ENCODE results near the gene BEST2. TPM values are rescaled to one million over a fixed set of nuclear protein-coding genes. Genes with fewer than 3 reads are reported as not detected.

BEST2 gene
- total RNA-seq, 1 donor from 2014 or later, result not detected

DNA sequence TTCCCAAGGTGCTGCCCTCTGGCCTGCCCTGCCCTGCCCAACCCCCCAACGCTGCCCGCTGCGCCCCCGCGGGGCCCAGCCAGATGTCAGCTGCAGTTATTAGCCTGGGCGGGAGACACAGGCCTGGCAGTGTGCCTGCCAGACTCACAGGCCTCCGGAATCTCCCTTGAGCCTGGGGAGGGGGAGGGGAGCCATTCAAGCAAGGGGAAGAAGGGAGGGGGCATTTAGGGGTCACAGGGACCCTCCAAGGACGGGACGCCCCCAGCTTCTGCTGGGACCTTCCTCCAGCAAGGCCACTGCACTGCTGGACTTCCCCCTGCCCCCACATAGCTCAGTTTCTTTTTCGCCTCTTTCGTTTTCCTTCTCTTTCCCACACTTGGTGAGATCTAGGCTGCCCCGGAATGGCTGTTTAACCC lies 37.1 kb downstream of the BEST2 start:
- FAIRE-seq, result no peak
- peak; percentile 67 for DNase-seq (ENCODE audit: low read depth)

DNA sequence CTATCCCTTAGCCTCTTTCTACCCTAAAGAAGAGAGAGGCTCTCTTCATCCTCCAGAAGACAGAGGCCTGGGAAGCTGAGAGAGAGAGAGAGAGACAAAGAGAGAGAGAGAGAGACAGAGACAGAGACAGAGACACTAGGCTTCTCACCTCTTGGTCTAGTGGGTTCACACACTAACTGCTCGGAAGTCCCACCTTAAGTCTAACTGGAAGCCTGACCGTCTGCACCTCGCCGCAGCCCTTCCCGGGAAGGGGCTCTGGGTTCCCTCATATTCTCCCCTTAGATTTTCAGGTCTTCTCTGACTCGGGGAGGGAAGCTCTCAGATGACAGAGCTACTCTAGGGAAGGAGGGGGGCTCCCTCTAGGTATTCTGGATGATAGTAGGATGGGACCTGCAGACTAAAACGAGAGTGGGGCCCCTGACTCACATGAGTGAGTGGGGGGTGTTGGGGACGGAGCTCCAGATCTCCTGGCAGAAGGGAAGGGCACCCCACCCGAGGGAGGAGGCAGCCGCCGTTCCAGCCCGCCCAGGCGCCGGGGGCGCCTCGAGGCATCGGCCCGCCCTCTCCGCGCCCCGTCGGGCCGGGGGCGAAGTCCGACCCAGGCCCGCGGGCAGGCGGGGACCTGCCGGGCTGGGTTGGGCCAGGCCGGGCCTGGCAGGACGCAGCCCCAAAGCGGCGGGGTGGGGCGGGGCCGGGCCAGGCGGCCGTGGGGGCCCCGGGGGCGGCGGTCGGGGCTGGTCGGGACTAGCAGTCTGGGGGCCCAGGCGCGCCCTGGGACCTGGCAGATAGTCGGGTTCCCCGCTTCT lies 37.7 kb downstream of the BEST2 start:
- TF ChIP-seq, protein P1, sequence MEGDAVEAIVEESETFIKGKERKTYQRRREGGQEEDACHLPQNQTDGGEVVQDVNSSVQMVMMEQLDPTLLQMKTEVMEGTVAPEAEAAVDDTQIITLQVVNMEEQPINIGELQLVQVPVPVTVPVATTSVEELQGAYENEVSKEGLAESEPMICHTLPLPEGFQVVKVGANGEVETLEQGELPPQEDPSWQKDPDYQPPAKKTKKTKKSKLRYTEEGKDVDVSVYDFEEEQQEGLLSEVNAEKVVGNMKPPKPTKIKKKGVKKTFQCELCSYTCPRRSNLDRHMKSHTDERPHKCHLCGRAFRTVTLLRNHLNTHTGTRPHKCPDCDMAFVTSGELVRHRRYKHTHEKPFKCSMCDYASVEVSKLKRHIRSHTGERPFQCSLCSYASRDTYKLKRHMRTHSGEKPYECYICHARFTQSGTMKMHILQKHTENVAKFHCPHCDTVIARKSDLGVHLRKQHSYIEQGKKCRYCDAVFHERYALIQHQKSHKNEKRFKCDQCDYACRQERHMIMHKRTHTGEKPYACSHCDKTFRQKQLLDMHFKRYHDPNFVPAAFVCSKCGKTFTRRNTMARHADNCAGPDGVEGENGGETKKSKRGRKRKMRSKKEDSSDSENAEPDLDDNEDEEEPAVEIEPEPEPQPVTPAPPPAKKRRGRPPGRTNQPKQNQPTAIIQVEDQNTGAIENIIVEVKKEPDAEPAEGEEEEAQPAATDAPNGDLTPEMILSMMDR (IDR thresholded peaks at IDR 0.05; ENCODE audit: insufficient read depth, low read length, severe bottlenecking), result no peak
- FAIRE-seq (no peak), DNase-seq (ENCODE audit: low read depth) (no peak)

More for the DNA sequence above, 37.1 kb downstream of the BEST2 start:
- Histone ChIP-seq H3K36me3 (ENCODE audit: control insufficient read depth, insufficient read depth, low read length) (peaks cover 11% of the 10 kb centered on the region), H3K4me3 (ENCODE audit: low read depth, low read length) (peak overlapping the region; percentile 3), H3K27me3 (ENCODE audit: control insufficient read depth, insufficient read depth, low read length) (no peaks in the 10 kb centered on the region)
- TF ChIP-seq, protein P1 (IDR thresholded peaks at IDR 0.05; ENCODE audit: insufficient read depth, low read length, severe bottlenecking), result no peak

DNA sequence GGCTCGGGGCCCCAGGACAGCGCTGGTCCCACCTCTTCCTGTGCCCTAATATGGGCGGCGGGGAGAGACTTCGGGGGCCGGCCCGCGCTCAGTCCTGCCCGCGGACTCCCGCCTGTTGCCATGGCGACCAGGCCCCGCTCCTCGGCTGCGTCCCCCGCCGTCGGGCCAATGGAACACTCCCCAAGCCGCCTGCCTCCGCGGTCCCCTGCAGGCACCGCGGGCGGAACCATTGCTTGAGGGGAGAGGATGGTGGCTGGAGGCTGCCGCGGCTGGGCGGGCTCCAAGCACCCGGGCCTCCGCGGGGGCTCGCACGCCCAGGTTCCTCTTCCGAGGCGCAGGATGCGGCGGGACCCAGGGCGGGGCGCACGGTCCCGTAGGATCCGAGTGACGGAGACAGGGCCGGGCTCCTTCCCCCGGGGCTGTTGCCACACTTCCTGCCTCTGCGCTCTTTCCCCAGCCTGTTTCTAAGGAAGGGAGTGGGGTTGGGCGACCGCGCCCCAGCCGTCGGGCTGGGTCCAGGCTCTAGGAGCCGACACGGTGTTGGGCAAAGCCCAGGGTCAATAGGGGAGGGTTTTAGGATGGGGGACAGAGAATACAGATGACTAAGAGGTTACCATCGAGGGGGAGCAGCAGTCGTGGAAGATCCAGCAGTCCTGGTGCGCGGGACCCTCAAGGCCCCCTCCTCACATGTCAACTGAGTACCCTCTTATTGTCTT lies 38.5 kb downstream of the BEST2 start:
- TF ChIP-seq, protein P1 (IDR thresholded peaks at IDR 0.05; ENCODE audit: insufficient read depth, low read length, severe bottlenecking), result no peak
- Histone ChIP-seq H3K4me3 (ENCODE audit: low read depth, low read length) (peak overlapping the region; percentile 98), H3K36me3 (ENCODE audit: control insufficient read depth, insufficient read depth, low read length) (peaks cover 11% of the 10 kb centered on the region), H3K27me3 (ENCODE audit: control insufficient read depth, insufficient read depth, low read length) (no peaks in the 10 kb centered on the region)
- no peak for FAIRE-seq
- peak; percentile 90 for DNase-seq (ENCODE audit: low read depth)

More for the DNA sequence above, 37.7 kb downstream of the BEST2 start:
- peak overlapping the region; percentile 98 for H3K4me3 ChIP-seq (ENCODE audit: low read depth, low read length)
- peaks cover 11% of the 10 kb centered on the region for H3K36me3 ChIP-seq (ENCODE audit: control insufficient read depth, insufficient read depth, low read length)
- no peaks in the 10 kb centered on the region for H3K27me3 ChIP-seq (ENCODE audit: control insufficient read depth, insufficient read depth, low read length)

DNA sequence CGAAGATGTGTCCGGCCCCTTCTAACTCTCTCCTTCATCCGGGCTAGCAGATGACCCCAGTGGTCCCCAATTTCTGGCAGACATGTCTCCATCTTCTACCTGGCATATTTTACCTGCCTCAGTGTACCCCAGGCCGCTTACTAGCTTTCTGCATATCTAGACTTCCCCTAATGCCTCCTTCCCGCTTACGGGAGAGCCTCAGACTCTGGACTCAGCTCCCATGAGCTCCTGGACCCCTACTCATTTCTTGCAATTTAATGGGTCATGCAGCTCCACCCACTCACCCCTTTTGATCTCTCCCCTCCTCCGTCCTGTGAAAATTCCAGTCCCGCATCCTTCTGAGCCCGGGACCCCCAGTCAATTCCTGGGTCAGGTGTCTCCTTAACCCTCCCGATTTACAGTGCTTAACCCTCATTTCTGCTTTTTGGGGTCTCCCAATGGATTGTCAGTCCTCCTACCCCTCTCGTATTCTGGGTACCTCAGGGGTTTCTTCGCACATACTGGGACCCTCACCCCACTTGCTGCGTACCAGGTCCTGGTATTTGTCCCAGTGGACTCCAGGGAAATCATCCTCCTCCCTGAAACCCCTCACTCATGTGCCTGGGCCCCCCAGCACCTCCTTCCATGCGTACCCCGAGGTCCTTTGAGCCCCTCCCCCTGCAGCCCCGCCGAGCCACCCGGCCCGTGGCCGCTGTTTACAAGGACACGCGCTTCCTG lies 39.2 kb downstream of the BEST2 start:
- TF ChIP-seq, protein P1 (IDR thresholded peaks at IDR 0.05; ENCODE audit: insufficient read depth, low read length, severe bottlenecking), result no peak
- peak overlapping the region; percentile 98 for H3K4me3 ChIP-seq (ENCODE audit: low read depth, low read length)
- peaks cover 11% of the 10 kb centered on the region for H3K36me3 ChIP-seq (ENCODE audit: control insufficient read depth, insufficient read depth, low read length)
- FAIRE-seq, result no peak
- no peak for DNase-seq (ENCODE audit: low read depth)
- no peaks in the 10 kb centered on the region for H3K27me3 ChIP-seq (ENCODE audit: control insufficient read depth, insufficient read depth, low read length)

DNA sequence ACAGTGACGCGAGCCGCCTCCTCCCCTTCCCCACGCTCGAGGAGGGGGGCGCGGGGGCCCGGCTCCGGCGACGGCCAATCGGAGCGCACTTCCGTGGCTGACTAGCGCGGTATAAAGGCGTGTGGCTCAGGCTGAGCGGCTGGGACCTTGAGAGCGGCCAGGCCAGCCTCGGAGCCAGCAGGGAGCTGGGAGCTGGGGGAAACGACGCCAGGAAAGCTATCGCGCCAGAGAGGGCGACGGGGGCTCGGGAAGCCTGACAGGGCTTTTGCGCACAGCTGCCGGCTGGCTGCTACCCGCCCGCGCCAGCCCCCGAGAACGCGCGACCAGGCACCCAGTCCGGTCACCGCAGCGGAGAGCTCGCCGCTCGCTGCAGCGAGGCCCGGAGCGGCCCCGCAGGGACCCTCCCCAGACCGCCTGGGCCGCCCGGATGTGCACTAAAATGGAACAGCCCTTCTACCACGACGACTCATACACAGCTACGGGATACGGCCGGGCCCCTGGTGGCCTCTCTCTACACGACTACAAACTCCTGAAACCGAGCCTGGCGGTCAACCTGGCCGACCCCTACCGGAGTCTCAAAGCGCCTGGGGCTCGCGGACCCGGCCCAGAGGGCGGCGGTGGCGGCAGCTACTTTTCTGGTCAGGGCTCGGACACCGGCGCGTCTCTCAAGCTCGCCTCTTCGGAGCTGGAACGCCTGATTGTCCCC lies 39.9 kb downstream of the BEST2 start, which contains the start of gene JUNB:
TSS of gene JUNB (plus strand) at position 142 of the 706 bp plus-strand sequence. CDS start at position 428, 286 bp downstream.
- TF ChIP-seq, protein P1 (IDR thresholded peaks at IDR 0.05; ENCODE audit: insufficient read depth, low read length, severe bottlenecking), result no peak
- DNase-seq (ENCODE audit: low read depth) (peak; percentile 88), FAIRE-seq (no peak)
- H3K4me3 ChIP-seq (ENCODE audit: low read depth, low read length), result peak within 1 kb of the TSS; percentile 98
- H3K36me3 ChIP-seq (ENCODE audit: control insufficient read depth, insufficient read depth, low read length), result peaks cover 11% of the 10 kb centered on the region
- H3K27me3 ChIP-seq (ENCODE audit: control insufficient read depth, insufficient read depth, low read length), result no peaks in the 10 kb centered on the region
